MCF 10A (cell line): Measurements from ENCODE around the gene PTPRM. TPM values are rescaled to one million over a fixed set of nuclear protein-coding genes. Genes with fewer than 3 reads are reported as not detected.

Experiments used
- BruUV-seq: library from RNA; stranded (reverse); fragments of 400-500 nt; replicated peaks from 2 replicates; lab custom pipeline; 2021; lab: Mats Ljungman, UMichigan
- CTCF ChIA-PET: fragments of 300-600 bp; sonication (Branson Sonifier 250); formaldehyde crosslinking; extraction: SDS; loops from one replicate; lab custom pipeline; 2021; ENCODE audit warnings: antibody characterized with exemption, inconsistent platforms; lab: Yijun Ruan, JAX
- POLR2A ChIA-PET: fragments of 300-600, 350-650 bp; sonication (Branson Sonifier 250); formaldehyde crosslinking; extraction: SDS; loops from one replicate; lab custom pipeline; 2020; ENCODE audit warnings: antibody characterized with exemption, inconsistent platforms; lab: Yijun Ruan, JAX
- DNase-seq: peaks from one replicate; pipeline ENCODE4 v3.0.0-alpha.2; 2018; ENCODE audit not compliant: unreplicated experiment
- H3K27ac Mint-ChIP-seq: one replicate; pipeline ENCODE4 v1.8.0; 2022; ENCODE audit warnings: mild to moderate bottlenecking, low read depth, mixed read lengths; ENCODE audit not compliant: unreplicated experiment
- H3K27me3 Mint-ChIP-seq: one replicate; pipeline ENCODE4 v1.8.0; 2022; ENCODE audit warnings: mixed read lengths; ENCODE audit not compliant: insufficient read depth, unreplicated experiment
- H3K36me3 Mint-ChIP-seq: one replicate; pipeline ENCODE4 v1.8.0; 2022; ENCODE audit warnings: mild to moderate bottlenecking, moderate library complexity, mixed read lengths; ENCODE audit not compliant: insufficient read depth, unreplicated experiment
- H3K4me1 Mint-ChIP-seq: one replicate; pipeline ENCODE4 v1.8.0; 2022; ENCODE audit warnings: mixed read lengths; ENCODE audit not compliant: insufficient read depth, unreplicated experiment
- H3K4me3 Mint-ChIP-seq: one replicate; pipeline ENCODE4 v1.8.0; 2022; ENCODE audit warnings: mild to moderate bottlenecking, moderate library complexity, mixed read lengths; ENCODE audit not compliant: unreplicated experiment
- H3K9me3 Mint-ChIP-seq: one replicate; pipeline ENCODE4 v1.8.0; 2022; ENCODE audit warnings: mixed read lengths; ENCODE audit not compliant: unreplicated experiment
- CTCF ChIP-seq: fragments of 200-600 bp; IDR thresholded peaks from one replicate; pipeline ENCODE4 v1.8.0; 2022; ENCODE audit warnings: antibody characterized with exemption, mild to moderate bottlenecking; ENCODE audit not compliant: unreplicated experiment
- intact Hi-C: fragments of 100-400 bp; cut with micrococcal nuclease; formaldehyde crosslinking; loops from 2 replicates; pipeline ENCODE4 v1.14.1; 2022
- total RNA-seq: library from RNA; stranded (reverse); gene quantifications from 2 replicates; pipeline ENCODE4 v1.2.3, GENCODE V29; 2022

PTPRM gene
- total RNA-seq, 1 experiment from 2014 or later, result 82.8 TPM

- intact Hi-C loops, result no loop called here
- Mint-ChIP-seq H3K27me3 (no peaks in the 10 kb centered on the region), H3K4me3 (no peak overlapping the region), H3K27ac (no peak overlapping the region), H3K9me3 (no peaks in the 10 kb centered on the region), H3K36me3 (no peaks in the 10 kb centered on the region), H3K4me1 (peaks cover 27% of the 10 kb centered on the region)
- ChIA-PET CTCF (interaction anchor here (1.0 kb wide), 1 partner anchor 50 kb away, joined by 4 read pairs; no protein-coding TSS in a partner anchor), POLR2A (interaction anchor here (0.7 kb wide), 1 partner anchor 12 kb away, joined by 4 read pairs; no protein-coding TSS in a partner anchor)
- no peak for DNase-seq
- no peak for TF ChIP-seq CTCF
- no TSS peak for BruUV-seq
Measured at GRCh38 chr18:7593218-7593819, 26.2 kb downstream of the PTPRM start.

GRCh38 chr18:7596147-7596546 lies 29.0 kb downstream of the PTPRM start:
- ChIA-PET POLR2A (no interaction called here), CTCF (no interaction called here)
- peaks cover 8% of the 10 kb centered on the region for H3K36me3 Mint-ChIP-seq
- DNase-seq, result peak; percentile 62
- H3K4me1 Mint-ChIP-seq, result peaks cover 24% of the 10 kb centered on the region
- H3K27me3 Mint-ChIP-seq, result no peaks in the 10 kb centered on the region
- TF ChIP-seq CTCF, result no peak
- peaks cover under 1% of the 10 kb centered on the region for H3K9me3 Mint-ChIP-seq
- H3K4me3 Mint-ChIP-seq, result no peak overlapping the region
- H3K27ac Mint-ChIP-seq, result peak overlapping the region; percentile 63
- BruUV-seq, result no TSS peak
- intact Hi-C loops, result no loop called here

- peaks cover 4% of the 10 kb centered on the region for H3K9me3 Mint-ChIP-seq
- H3K27me3 Mint-ChIP-seq, result no peaks in the 10 kb centered on the region
- no peak for DNase-seq
- no TSS peak for BruUV-seq
- H3K36me3 Mint-ChIP-seq, result peaks cover 8% of the 10 kb centered on the region
- no peak overlapping the region for H3K4me3 Mint-ChIP-seq
- POLR2A ChIA-PET, result no interaction called here
- peaks cover 30% of the 10 kb centered on the region for H3K4me1 Mint-ChIP-seq
- CTCF ChIA-PET, result interaction anchor here (0.6 to 0.8 kb wide), 2 partner anchors 31 to 375 kb away, joined by 3 read pairs; partner anchors contain the start of gene PTPRM
- intact Hi-C loops, result no loop called here
- no peak overlapping the region for H3K27ac Mint-ChIP-seq
- TF ChIP-seq CTCF, result no peak
Measured at GRCh38 chr18:7597500-7597899, 30.4 kb downstream of the PTPRM start.

- Mint-ChIP-seq H3K27ac (no peak overlapping the region), H3K36me3 (peaks cover 8% of the 10 kb centered on the region), H3K4me1 (peaks cover 30% of the 10 kb centered on the region), H3K27me3 (no peaks in the 10 kb centered on the region), H3K9me3 (peaks cover 4% of the 10 kb centered on the region), H3K4me3 (no peak overlapping the region)
- no peak for TF ChIP-seq CTCF
- BruUV-seq, result no TSS peak
- intact Hi-C loops, result no loop called here
- ChIA-PET CTCF (interaction anchor here (0.6 to 0.8 kb wide), 2 partner anchors 89 to 325 kb away, joined by 3 read pairs; no protein-coding TSS in a partner anchor), POLR2A (interaction anchor here (1.8 kb wide), 1 partner anchor 10 kb away, joined by 4 read pairs; no protein-coding TSS in a partner anchor)
- peak; percentile 72 for DNase-seq
Measured at GRCh38 chr18:7598167-7599047, 31.3 kb downstream of the PTPRM start.
